HepG2 (cell line): ENCODE results near the gene NOXO1.

Experiments used
- HNF4G ChIP-seq, 2 experiments: sonication (generic) in 1 of 2; formaldehyde crosslinking in 1 of 2; IDR thresholded peaks; 2 replicates each; pipeline versions ENCODE4 v1.4.0 to v1.6.1; 2011 to 2020; ENCODE audit warnings: borderline replicate concordance in 2 of 2, low read depth in 2 of 2, mild to moderate bottlenecking in 2 of 2, low read length in 1 of 2, missing genetic modification reagents in 1 of 2, moderate library complexity in 1 of 2
- SOX13 ChIP-seq, 3 experiments: fragments of 450-650 bp in 1 of 3; sonication (generic) in 1 of 3; formaldehyde crosslinking in 1 of 3; IDR thresholded peaks in 2 of 3; conservative IDR thresholded peaks in 1 of 3; 2 replicates each; pipeline versions ENCODE4 v1.5.0 to v1.6.1; 2016 to 2020; ENCODE audit warnings: antibody characterized with exemption in 1 of 3, mild to moderate bottlenecking in 1 of 3, missing compliant biosample characterization in 1 of 3, missing genetic modification reagents in 1 of 3, moderate library complexity in 1 of 3

DNA sequence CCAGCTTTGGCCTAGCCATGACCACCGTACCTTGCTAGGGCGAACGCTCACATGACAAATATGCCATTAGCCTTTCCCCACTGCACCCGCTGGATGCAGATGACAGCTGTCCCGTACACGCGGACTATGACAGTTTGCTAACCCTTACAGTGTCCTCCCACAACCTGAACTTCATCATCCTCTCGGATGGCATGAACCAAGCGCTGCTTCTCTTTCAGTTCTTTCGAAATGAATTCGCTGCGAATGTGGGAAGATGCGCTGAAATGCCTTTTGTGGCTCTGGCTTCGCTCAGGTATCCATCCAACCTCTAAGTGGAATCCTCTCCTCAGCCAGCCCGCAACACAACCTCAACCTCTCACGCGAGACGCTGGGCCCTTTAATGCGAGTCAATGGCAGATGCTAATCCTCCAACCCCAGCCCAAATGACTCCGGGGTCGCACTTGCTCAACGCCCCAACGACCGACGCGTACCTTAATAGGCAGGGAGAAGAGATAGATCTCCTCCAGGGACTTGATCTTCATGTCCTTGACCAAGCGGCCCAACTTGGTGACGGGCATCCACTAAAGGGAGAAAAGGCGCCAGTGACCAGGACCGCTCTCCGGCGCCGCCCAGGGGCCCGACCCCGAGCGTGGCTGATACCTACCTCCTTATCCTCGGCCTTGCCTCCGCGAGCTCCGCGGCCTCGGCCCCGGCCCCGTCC, 17.3 kb downstream of the NOXO1 start:
- TF ChIP-seq HNF4G (IDR thresholded peaks at IDR 0.05; ENCODE audit: borderline replicate concordance, low read depth, low read length) (no peak), HNF4G (CRISPR knock-in tag; IDR thresholded peaks at IDR 0.05; ENCODE audit: borderline replicate concordance, low read depth) (no peak), SOX13 (IDR thresholded peaks at IDR 0.05) (no peak), SOX13 (CRISPR knock-in tag; conservative IDR thresholded peaks at IDR 0.05 in 1 of 2, IDR thresholded peaks at IDR 0.05 in 1 of 2) (no peak; a peak in 1 of 4 replicates)
